ENCODE data around the gene ZC3H12D. TPM values are rescaled to one million over a fixed set of nuclear protein-coding genes. Genes with fewer than 3 reads are reported as not detected.
A peak's percentile ranks its signal among the peaks of the same experiment; 100 is the strongest.

ZC3H12D gene
- total and polyA plus RNA-seq, 2 of the 13 experiments (the other 11 are each of a cell fraction or from before 2014, with no cell fraction given) = 1.2 to 2.7 TPM

DNA sequence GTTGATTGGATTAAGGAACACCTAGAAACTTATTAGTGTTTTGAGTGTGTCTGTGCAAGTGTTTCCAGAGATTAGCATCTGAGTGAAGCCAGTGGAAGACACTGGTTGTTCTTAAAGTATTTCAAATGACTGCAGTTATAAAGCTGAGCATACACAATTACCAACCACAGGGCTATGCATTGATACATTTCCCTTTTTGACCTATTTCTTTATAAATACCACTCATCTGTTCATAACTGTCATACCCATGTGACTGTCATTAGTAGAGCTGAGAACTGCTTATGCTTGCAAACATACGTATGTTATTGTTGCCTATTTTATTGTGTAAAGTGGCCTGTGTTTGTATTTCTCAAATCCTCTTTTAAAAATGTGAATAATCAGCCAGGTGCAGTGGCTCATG lies 15.3 kb upstream of the ZC3H12D start (continued):
- no peak for TF ChIP-seq BCL6 (CRISPR knock-in tag; IDR thresholded peaks at IDR 0.05)
- TF ChIP-seq ZNF567 (CRISPR knock-in tag; IDR thresholded peaks at IDR 0.05; ENCODE audit: borderline replicate concordance) = no peak
- no peak for TF ChIP-seq BRCA1 (CRISPR knock-in tag; IDR thresholded peaks at IDR 0.05)

DNA sequence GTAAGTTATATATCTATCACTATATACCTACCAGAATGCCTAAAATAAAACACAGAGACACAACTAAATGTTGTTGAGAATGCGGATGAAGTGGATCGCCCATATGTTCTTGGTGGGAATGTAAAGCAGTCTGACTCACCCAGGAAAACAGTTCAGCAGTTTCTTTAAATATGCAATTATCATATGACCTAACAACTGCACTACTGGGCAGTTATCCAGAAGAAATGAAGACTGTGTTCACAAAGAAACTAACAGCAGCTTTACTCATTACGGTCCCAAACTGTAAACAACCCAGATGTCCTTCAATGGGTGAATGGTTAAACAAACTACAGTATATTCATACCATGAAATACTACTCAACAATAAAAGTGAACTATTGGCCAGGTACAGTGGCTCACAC lies 14.3 kb upstream of the ZC3H12D start:
- H3K4me3 ChIP-seq (replicated peaks in 1 of 3; ENCODE audit: insufficient read depth in 1 of 3, low read depth in 2 of 3, low read length in 3 of 3) = no peak overlapping the region
- ChIA-PET CTCF (ENCODE audit: low intra/inter-chr PET ratio, low total read pairs) (no interaction called here), POLR2A (no interaction called here)
- no TSS peak for BruUV-seq (replicated peaks)
- no peak overlapping the region for H2AFZ ChIP-seq (ENCODE audit: low read length)
- no peaks in the 10 kb centered on the region for H3K9me3 ChIP-seq (ENCODE audit: low read length)
- FAIRE-seq = no peak
- H3K4me1 ChIP-seq (ENCODE audit: insufficient read depth, low read length) = peaks cover 26% of the 10 kb centered on the region
- peak; percentile 41 for DNase-seq (ENCODE audit: low spot score)
- 83% methylated on average over 3 of the region's 3 CpGs for WGBS (ENCODE audit: low lambda C conversion rate)
- peak; percentile 63 for ATAC-seq
- no peak overlapping the region for H3K27ac ChIP-seq (ENCODE audit: extremely low read length, insufficient read depth, low read length)
- intact Hi-C loops (cut with micrococcal nuclease; ENCODE audit: unreplicated experiment) (no loop called here), in situ Hi-C loops (cut with HindIII; ENCODE audit: extremely low pct_ligation_motif_present, low pct_unique_long_range_greater_than_20kb) (no loop called here)
- H3K36me3 ChIP-seq (replicated peaks in 1 of 2; ENCODE audit: control insufficient read depth in 1 of 2, insufficient read depth in 2 of 2, low read length in 2 of 2) = no peaks in the 10 kb centered on the region
- no peaks in the 10 kb centered on the region for H3K27me3 ChIP-seq (ENCODE audit: control insufficient read depth in 1 of 2, insufficient read depth in 2 of 2, low read length in 2 of 2)
- no peaks in the 10 kb centered on the region for H3K79me2 ChIP-seq (ENCODE audit: insufficient read depth, low read length)
- no peak overlapping the region for H3K9ac ChIP-seq (ENCODE audit: insufficient read depth, low read depth, low read length)
- no peaks in the 10 kb centered on the region for H4K20me1 ChIP-seq (ENCODE audit: insufficient read depth, low read length)
- no peak overlapping the region for H3K4me2 ChIP-seq (ENCODE audit: low read depth, low read length)
- TF ChIP-seq CCDC6 (CRISPR knock-in tag; IDR thresholded peaks at IDR 0.05) (no peak), MED1 (CRISPR knock-in tag; IDR thresholded peaks at IDR 0.05) (peak; percentile 28; the same call in 1 of the 2 replicates), KDM3A (CRISPR knock-in tag; IDR thresholded peaks at IDR 0.05; ENCODE audit: low read depth) (no peak), ZNF720 (CRISPR knock-in tag; IDR thresholded peaks at IDR 0.05) (no peak), FOXP1 (IDR thresholded peaks at IDR 0.05) (no peak), FOXP1 (CRISPR knock-in tag; IDR thresholded peaks at IDR 0.05) (peak; percentile 68; the same call in 1 of the 2 replicates), SAFB2 (CRISPR knock-in tag; IDR thresholded peaks at IDR 0.05; ENCODE audit: borderline replicate concordance, low read depth) (no peak), MXI1 (IDR thresholded peaks at IDR 0.05; ENCODE audit: borderline replicate concordance, low read depth, low read length) (peak; percentile 24; the same call in 1 of the 3 replicates), NCOA5 (CRISPR knock-in tag; IDR thresholded peaks at IDR 0.05) (no peak), FOXK1 (CRISPR knock-in tag; IDR thresholded peaks at IDR 0.05; ENCODE audit: borderline replicate concordance, low read depth) (0 out of 2 replicates have a peak, but pooled peaks have one; percentile 34), HOXD1 (CRISPR knock-in tag; IDR thresholded peaks at IDR 0.05) (no peak), ZNF768 (CRISPR knock-in tag; IDR thresholded peaks at IDR 0.05) (no peak), RFXAP (CRISPR knock-in tag; IDR thresholded peaks at IDR 0.05; ENCODE audit: borderline replicate concordance) (no peak)
- TF ChIP-seq, protein P1, sequence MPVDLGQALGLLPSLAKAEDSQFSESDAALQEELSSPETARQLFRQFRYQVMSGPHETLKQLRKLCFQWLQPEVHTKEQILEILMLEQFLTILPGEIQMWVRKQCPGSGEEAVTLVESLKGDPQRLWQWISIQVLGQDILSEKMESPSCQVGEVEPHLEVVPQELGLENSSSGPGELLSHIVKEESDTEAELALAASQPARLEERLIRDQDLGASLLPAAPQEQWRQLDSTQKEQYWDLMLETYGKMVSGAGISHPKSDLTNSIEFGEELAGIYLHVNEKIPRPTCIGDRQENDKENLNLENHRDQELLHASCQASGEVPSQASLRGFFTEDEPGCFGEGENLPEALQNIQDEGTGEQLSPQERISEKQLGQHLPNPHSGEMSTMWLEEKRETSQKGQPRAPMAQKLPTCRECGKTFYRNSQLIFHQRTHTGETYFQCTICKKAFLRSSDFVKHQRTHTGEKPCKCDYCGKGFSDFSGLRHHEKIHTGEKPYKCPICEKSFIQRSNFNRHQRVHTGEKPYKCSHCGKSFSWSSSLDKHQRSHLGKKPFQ (CRISPR knock-in tag; IDR thresholded peaks at IDR 0.05; ENCODE audit: insufficient replicate concordance) = peak; percentile 56
- TF ChIP-seq, protein P2, sequence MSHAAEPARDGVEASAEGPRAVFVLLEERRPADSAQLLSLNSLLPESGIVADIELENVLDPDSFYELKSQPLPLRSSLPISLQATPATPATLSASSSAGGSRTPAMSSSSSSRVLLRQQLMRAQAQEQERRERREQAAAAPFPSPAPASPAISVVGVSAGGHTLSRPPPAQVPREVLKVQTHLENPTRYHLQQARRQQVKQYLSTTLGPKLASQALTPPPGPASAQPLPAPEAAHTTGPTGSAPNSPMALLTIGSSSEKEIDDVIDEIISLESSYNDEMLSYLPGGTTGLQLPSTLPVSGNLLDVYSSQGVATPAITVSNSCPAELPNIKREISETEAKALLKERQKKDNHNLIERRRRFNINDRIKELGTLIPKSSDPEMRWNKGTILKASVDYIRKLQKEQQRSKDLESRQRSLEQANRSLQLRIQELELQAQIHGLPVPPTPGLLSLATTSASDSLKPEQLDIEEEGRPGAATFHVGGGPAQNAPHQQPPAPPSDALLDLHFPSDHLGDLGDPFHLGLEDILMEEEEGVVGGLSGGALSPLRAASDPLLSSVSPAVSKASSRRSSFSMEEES (CRISPR knock-in tag; IDR thresholded peaks at IDR 0.05) = peak; percentile 44; the same call in 1 of the 2 replicates
- TF ChIP-seq, protein P3, sequence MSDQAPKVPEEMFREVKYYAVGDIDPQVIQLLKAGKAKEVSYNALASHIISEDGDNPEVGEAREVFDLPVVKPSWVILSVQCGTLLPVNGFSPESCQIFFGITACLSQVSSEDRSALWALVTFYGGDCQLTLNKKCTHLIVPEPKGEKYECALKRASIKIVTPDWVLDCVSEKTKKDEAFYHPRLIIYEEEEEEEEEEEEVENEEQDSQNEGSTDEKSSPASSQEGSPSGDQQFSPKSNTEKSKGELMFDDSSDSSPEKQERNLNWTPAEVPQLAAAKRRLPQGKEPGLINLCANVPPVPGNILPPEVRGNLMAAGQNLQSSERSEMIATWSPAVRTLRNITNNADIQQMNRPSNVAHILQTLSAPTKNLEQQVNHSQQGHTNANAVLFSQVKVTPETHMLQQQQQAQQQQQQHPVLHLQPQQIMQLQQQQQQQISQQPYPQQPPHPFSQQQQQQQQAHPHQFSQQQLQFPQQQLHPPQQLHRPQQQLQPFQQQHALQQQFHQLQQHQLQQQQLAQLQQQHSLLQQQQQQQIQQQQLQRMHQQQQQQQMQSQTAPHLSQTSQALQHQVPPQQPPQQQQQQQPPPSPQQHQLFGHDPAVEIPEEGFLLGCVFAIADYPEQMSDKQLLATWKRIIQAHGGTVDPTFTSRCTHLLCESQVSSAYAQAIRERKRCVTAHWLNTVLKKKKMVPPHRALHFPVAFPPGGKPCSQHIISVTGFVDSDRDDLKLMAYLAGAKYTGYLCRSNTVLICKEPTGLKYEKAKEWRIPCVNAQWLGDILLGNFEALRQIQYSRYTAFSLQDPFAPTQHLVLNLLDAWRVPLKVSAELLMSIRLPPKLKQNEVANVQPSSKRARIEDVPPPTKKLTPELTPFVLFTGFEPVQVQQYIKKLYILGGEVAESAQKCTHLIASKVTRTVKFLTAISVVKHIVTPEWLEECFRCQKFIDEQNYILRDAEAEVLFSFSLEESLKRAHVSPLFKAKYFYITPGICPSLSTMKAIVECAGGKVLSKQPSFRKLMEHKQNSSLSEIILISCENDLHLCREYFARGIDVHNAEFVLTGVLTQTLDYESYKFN (CRISPR knock-in tag; conservative IDR thresholded peaks at IDR 0.05) = 0 out of 2 replicates have a peak, but pooled peaks have one; percentile 31

Data from HepG2 (cell line).